Loucy (cell line): Measurements from ENCODE around the gene DAW1.

ENCODE experiments used
- EZH2phosphoT487 ChIP-seq: fragments of 200-600 bp; IDR thresholded peaks from 2 replicates; pipeline ENCODE4 v1.6.1; 2018; ENCODE audit warnings: antibody characterized with exemption, mild to moderate bottlenecking, moderate library complexity, borderline replicate concordance
- TF ChIP-seq, protein P1 (sequence below): fragments of 200-600 bp; sonication (generic); conservative IDR thresholded peaks from 2 replicates; pipeline ENCODE4 v1.5.1; 2014; ENCODE audit warnings: mild to moderate bottlenecking, antibody characterized with exemption, low read length

DNA sequence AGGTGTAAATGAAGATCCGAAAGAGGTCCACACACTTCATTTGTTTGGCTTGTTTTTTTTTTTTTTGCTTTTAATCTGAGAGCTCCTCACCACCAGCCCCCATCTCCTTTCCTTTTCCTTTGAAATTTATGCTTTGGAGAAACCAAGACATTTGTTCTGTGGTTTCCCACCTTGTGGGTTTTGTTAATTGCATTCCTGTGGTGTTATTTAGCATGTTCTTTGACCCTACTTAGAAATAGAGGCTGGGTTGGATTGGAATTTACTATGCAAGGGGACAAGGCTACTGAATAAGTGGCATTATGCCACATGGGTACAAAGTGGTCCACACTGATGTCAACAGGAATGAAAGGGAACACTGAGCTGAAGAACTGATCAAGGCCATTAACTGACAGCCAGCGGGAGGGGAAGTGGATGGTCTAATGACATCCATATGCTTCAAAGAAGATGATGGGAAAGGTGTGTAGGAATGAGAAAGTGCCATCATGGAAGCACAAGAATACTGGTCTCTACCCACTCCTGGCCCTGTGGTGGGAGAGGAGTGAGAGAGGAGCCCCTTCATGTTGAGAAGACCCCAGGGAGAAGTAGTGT is 48.9 kb upstream of the DAW1 start:
- TF ChIP-seq, protein P1, sequence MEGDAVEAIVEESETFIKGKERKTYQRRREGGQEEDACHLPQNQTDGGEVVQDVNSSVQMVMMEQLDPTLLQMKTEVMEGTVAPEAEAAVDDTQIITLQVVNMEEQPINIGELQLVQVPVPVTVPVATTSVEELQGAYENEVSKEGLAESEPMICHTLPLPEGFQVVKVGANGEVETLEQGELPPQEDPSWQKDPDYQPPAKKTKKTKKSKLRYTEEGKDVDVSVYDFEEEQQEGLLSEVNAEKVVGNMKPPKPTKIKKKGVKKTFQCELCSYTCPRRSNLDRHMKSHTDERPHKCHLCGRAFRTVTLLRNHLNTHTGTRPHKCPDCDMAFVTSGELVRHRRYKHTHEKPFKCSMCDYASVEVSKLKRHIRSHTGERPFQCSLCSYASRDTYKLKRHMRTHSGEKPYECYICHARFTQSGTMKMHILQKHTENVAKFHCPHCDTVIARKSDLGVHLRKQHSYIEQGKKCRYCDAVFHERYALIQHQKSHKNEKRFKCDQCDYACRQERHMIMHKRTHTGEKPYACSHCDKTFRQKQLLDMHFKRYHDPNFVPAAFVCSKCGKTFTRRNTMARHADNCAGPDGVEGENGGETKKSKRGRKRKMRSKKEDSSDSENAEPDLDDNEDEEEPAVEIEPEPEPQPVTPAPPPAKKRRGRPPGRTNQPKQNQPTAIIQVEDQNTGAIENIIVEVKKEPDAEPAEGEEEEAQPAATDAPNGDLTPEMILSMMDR, result no peak
- no peak for TF ChIP-seq EZH2phosphoT487
